GM23338 (cell line): ENCODE results near the gene SHB. TPM values are rescaled to one million over a fixed set of nuclear protein-coding genes. Genes with fewer than 3 reads are reported as not detected.
"Not testable (repeated sequence)": the region's sequence is repeated elsewhere in the genome, so short reads cannot be mapped to it uniquely, and the experiment has no call there.

Source experiments
- ATAC-seq: fragments of 200-7000 bp; cut with Tn5 transposase; 3 replicates; pipeline ENCODE4 v1.9.1; 2020
- DNase-seq: peaks from one replicate; pipeline ENCODE4 v3.0.0-alpha.2; 2015; ENCODE audit warnings: low spot score
- H2AFZ ChIP-seq: fragments of 200-600 bp; sonication (generic); 2 replicates; pipeline ENCODE4 v1.8.0; 2016; ENCODE audit warnings: antibody characterized with exemption, mild to moderate bottlenecking, moderate library complexity
- H3F3A ChIP-seq: fragments of 200-600 bp; sonication (generic); replicated peaks from 2 replicates; pipeline ENCODE4 v1.8.0; 2017; ENCODE audit warnings: antibody characterized with exemption, mixed run types, low read depth
- H3K27ac ChIP-seq: fragments of 200-600 bp; sonication (generic); 2 replicates; pipeline ENCODE4 v1.6.1; 2016; ENCODE audit warnings: low read depth
- H3K27me3 ChIP-seq: fragments of 200-600 bp; sonication (generic); 2 replicates; pipeline ENCODE4 v1.8.0; 2016; ENCODE audit warnings: mild to moderate bottlenecking, mixed run types, moderate library complexity; ENCODE audit not compliant: insufficient read depth
- H3K36me3 ChIP-seq: fragments of 200-600 bp; sonication (generic); 2 replicates; pipeline ENCODE4 v1.8.0; 2016; ENCODE audit warnings: mild to moderate bottlenecking; ENCODE audit not compliant: insufficient read depth
- H3K4me1 ChIP-seq: fragments of 200-600 bp; sonication (generic); 2 replicates; pipeline ENCODE4 v1.8.0; 2016; ENCODE audit warnings: mild to moderate bottlenecking, moderate library complexity; ENCODE audit not compliant: insufficient read depth
- H3K4me2 ChIP-seq: fragments of 200-600 bp; sonication (generic); 2 replicates; pipeline ENCODE4 v1.7.1; 2017; ENCODE audit warnings: mixed run types
- H3K4me3 ChIP-seq: fragments of 200-600 bp; sonication (generic); 2 replicates; pipeline ENCODE4 v1.6.1; 2016; ENCODE audit warnings: mixed run types
- H3K79me2 ChIP-seq: fragments of 200-600 bp; sonication (generic); replicated peaks from 2 replicates; pipeline ENCODE4 v1.8.0; 2017; ENCODE audit warnings: mild to moderate bottlenecking; ENCODE audit not compliant: insufficient read depth
- H3K9me2 ChIP-seq: fragments of 200-600 bp; sonication (generic); 2 replicates; pipeline ENCODE4 v1.8.0; 2017; ENCODE audit not compliant: insufficient read depth
- H4K20me1 ChIP-seq: fragments of 200-600 bp; sonication (generic); replicated peaks from 2 replicates; pipeline ENCODE4 v1.8.0; 2017; ENCODE audit warnings: mild to moderate bottlenecking; ENCODE audit not compliant: insufficient read depth
- H3K27ac Mint-ChIP-seq: 2 replicates; pipeline ENCODE4 v1.8.0; 2020; ENCODE audit warnings: inconsistent platforms, mild to moderate bottlenecking, moderate library complexity, mixed read lengths
- H3K27me3 Mint-ChIP-seq: 3 replicates; pipeline ENCODE4 v1.8.0; 2022; ENCODE audit warnings: low read depth, mild to moderate bottlenecking, moderate library complexity, mixed read lengths, inconsistent platforms; ENCODE audit not compliant: insufficient read depth, poor library complexity
- H3K36me3 Mint-ChIP-seq: 3 replicates; pipeline ENCODE4 v1.8.0; 2021; ENCODE audit warnings: low read depth, mild to moderate bottlenecking, inconsistent platforms, moderate library complexity, mixed read lengths
- H3K4me1 Mint-ChIP-seq: 3 replicates; pipeline ENCODE4 v1.8.0; 2020; ENCODE audit warnings: mild to moderate bottlenecking, inconsistent platforms, mixed read lengths
- H3K4me3 Mint-ChIP-seq: 3 replicates; pipeline ENCODE4 v1.8.0; 2021; ENCODE audit warnings: moderate library complexity, mild to moderate bottlenecking, inconsistent platforms, mixed read lengths
- H3K9me3 Mint-ChIP-seq: 3 replicates; pipeline ENCODE4 v1.8.0; 2020; ENCODE audit warnings: moderate library complexity, mild to moderate bottlenecking, inconsistent platforms, mixed read lengths
- CTCF ChIP-seq, 2 experiments: fragments of 200-600 bp in 1 of 2; sonication (generic) in 1 of 2; conservative IDR thresholded peaks; 2 replicates each; pipeline versions ENCODE4 v1.5.1 to v1.6.1; 2016 to 2017; ENCODE audit warnings: antibody characterized with exemption in 2 of 2, low read depth in 2 of 2, mild to moderate bottlenecking in 2 of 2, moderate library complexity in 1 of 2
- ETS1 ChIP-seq: IDR thresholded peaks from 2 replicates; pipeline ENCODE4 v1.6.1; 2016; ENCODE audit warnings: antibody characterized with exemption
- EZH2 ChIP-seq: fragments of 200-600 bp; sonication (generic); IDR thresholded peaks from one replicate; pipeline ENCODE4 v1.8.0; 2017; ENCODE audit warnings: antibody characterized with exemption, mild to moderate bottlenecking, low read depth; ENCODE audit not compliant: unreplicated experiment
- JUNB ChIP-seq: IDR thresholded peaks from one replicate; pipeline ENCODE4 v1.6.1; 2016; ENCODE audit warnings: antibody characterized with exemption; ENCODE audit not compliant: unreplicated experiment
- REST ChIP-seq: IDR thresholded peaks from one replicate; pipeline ENCODE4 v1.6.1; 2018; ENCODE audit warnings: antibody characterized with exemption; ENCODE audit not compliant: unreplicated experiment
- STAT1 ChIP-seq: IDR thresholded peaks from one replicate; pipeline ENCODE4 v1.6.1; 2016; ENCODE audit warnings: antibody characterized with exemption; ENCODE audit not compliant: unreplicated experiment
- ZNF331 ChIP-seq: fragments of 250-450 bp; sonication (Bioruptor Pico); IDR thresholded peaks from 2 replicates; pipeline ENCODE4 v1.5.0; 2020; ENCODE audit warnings: low read depth, mild to moderate bottlenecking, moderate library complexity
- ZNF462 ChIP-seq: fragments of 250-450 bp; sonication (Bioruptor Pico); IDR thresholded peaks from 2 replicates; pipeline ENCODE4 v1.5.0; 2020; ENCODE audit warnings: mild to moderate bottlenecking, moderate library complexity
- polyA plus RNA-seq: library from polyadenylated mRNA; unstranded; fragments of >200 nt; fragmentation: Nextera tagmentation; extraction: Ambion mirVana; gene quantifications from 2 replicates; pipeline ENCODE4 v1.2.1, GENCODE V29; 2016
- total RNA-seq: library from RNA; depleted of rRNA; stranded (reverse); fragments of >200 nt; shearing (Covaris generic); gene quantifications from 2 replicates; pipeline ENCODE4 v1.2.3, GENCODE V29; 2014

Gene SHB
- total and polyA plus RNA-seq, 2 experiments from 2014 or later = 1.5 to 14.0 TPM

- TF ChIP-seq ZNF462 (CRISPR knock-in tag) = no peak
- no peak for TF ChIP-seq JUNB
- TF ChIP-seq REST = no peak
- TF ChIP-seq EZH2 = no peak
- TF ChIP-seq CTCF (conservative IDR thresholded peaks at IDR 0.05; ENCODE audit: low read depth in 2 of 2) = no peak
- no peak for TF ChIP-seq ETS1
- no peak for TF ChIP-seq STAT1
- no peak for TF ChIP-seq ZNF331
These were observed 177.0 kb downstream of the SHB start (continued) for GRCh38 chr9:37892063-37892462.

- not testable (repeated sequence) for H3K4me3 ChIP-seq, H3K9me2 ChIP-seq, ATAC-seq, H3K27me3 Mint-ChIP-seq, H3K27me3 ChIP-seq, H3K27ac ChIP-seq, H3K4me2 ChIP-seq, H3K4me1 Mint-ChIP-seq, H3K79me2 ChIP-seq, H3K4me3 Mint-ChIP-seq, H3K36me3 ChIP-seq, H4K20me1 ChIP-seq, H3K4me1 ChIP-seq, H3K27ac Mint-ChIP-seq, H3F3A ChIP-seq, H3K9me3 Mint-ChIP-seq, H2AFZ ChIP-seq, DNase-seq
- H3K36me3 Mint-ChIP-seq = peaks cover 51% of the 10 kb centered on the region
These were observed 178.0 kb downstream of the SHB start for GRCh38 chr9:37891042-37891441.
